ENCODE results near the gene RALGAPA2.

RALGAPA2 gene

GRCh38 chr20:20500312-20500711 is 212.1 kb downstream of the RALGAPA2 start:
- ChIA-PET POLR2A (no interaction called here), CTCF (no interaction called here)
- no peak for DNase-seq (ENCODE audit: low read depth, low spot score)
- no peak for TF ChIP-seq CTCF (IDR thresholded peaks at IDR 0.05; ENCODE audit: insufficient read depth, low read length, missing control alignments)
- no peak overlapping the region for H3K4me3 ChIP-seq (ENCODE audit: low read depth, low read length)

GRCh38 chr20:20499439-20499838 is 213.0 kb downstream of the RALGAPA2 start:
- DNase-seq (ENCODE audit: low read depth, low spot score) = no peak
- no peak overlapping the region for H3K4me3 ChIP-seq (ENCODE audit: low read depth, low read length)
- CTCF ChIA-PET = no interaction called here
- TF ChIP-seq CTCF (IDR thresholded peaks at IDR 0.05; ENCODE audit: insufficient read depth, low read length, missing control alignments) = no peak
- POLR2A ChIA-PET = no interaction called here

- TF ChIP-seq CTCF (IDR thresholded peaks at IDR 0.05; ENCODE audit: insufficient read depth, low read length, missing control alignments) = no peak
- DNase-seq (ENCODE audit: low read depth, low spot score) = no peak
- ChIA-PET CTCF (interaction anchor here (0.9 kb wide), 1 partner anchor 11 kb away, joined by 3 read pairs; no protein-coding TSS in a partner anchor), POLR2A (no interaction called here)
- H3K4me3 ChIP-seq (ENCODE audit: low read depth, low read length) = no peak overlapping the region
These were observed 214.2 kb downstream of the RALGAPA2 start for GRCh38 chr20:20498076-20498861.

- POLR2A ChIA-PET = no interaction called here
- CTCF ChIA-PET = interaction anchor here (0.9 kb wide), 1 partner anchor 12 kb away, joined by 3 read pairs; no protein-coding TSS in a partner anchor
- TF ChIP-seq CTCF (IDR thresholded peaks at IDR 0.05; ENCODE audit: insufficient read depth, low read length, missing control alignments) = no peak
- no peak overlapping the region for H3K4me3 ChIP-seq (ENCODE audit: low read depth, low read length)
- no peak for DNase-seq (ENCODE audit: low read depth, low spot score)
These were observed 215.0 kb downstream of the RALGAPA2 start for GRCh38 chr20:20497242-20497978.

- no peak overlapping the region for H3K4me3 ChIP-seq (ENCODE audit: low read depth, low read length)
- POLR2A ChIA-PET = no interaction called here
- TF ChIP-seq CTCF (IDR thresholded peaks at IDR 0.05; ENCODE audit: insufficient read depth, low read length, missing control alignments) = no peak
- DNase-seq (ENCODE audit: low read depth, low spot score) = no peak
- CTCF ChIA-PET = no interaction called here
These were observed 216.5 kb downstream of the RALGAPA2 start for GRCh38 chr20:20495729-20496503.

- TF ChIP-seq CTCF (IDR thresholded peaks at IDR 0.05; ENCODE audit: insufficient read depth, low read length, missing control alignments) = no peak
- DNase-seq (ENCODE audit: low read depth, low spot score) = no peak
- no peak overlapping the region for H3K4me3 ChIP-seq (ENCODE audit: low read depth, low read length)
- POLR2A ChIA-PET = no interaction called here
- CTCF ChIA-PET = interaction anchor here (1.1 kb wide), 1 partner anchor 13 kb away, joined by 3 read pairs; no protein-coding TSS in a partner anchor
These were observed 218.7 kb downstream of the RALGAPA2 start for GRCh38 chr20:20493701-20494100.

Data from AG04449 (cell line).